Activated B cell treated with CpG ODN at 0.5 μM for 24 hours (primary cell): ENCODE results near the gene RABGEF1. TPM values are rescaled to one million over a fixed set of nuclear protein-coding genes. Genes with fewer than 3 reads are reported as not detected.
"Not testable (repeated sequence)": the region's sequence is repeated elsewhere in the genome, so short reads cannot be mapped to it uniquely, and the experiment has no call there.

Experiments
- ATAC-seq: fragments of 200-7000 bp; cut with Tn5 transposase; one replicate; pipeline ENCODE4 v1.10.0; 2021; ENCODE audit warnings: low read depth, mild to moderate bottlenecking, moderate library complexity
- CTCF ChIA-PET: fragments of 350-600 bp; sonication (Branson Sonifier 250); formaldehyde crosslinking; loops from one replicate; lab custom pipeline; 2021; ENCODE audit warnings: antibody characterized with exemption; lab: Charles Lee
- POLR2A ChIA-PET: fragments of 350-600 bp; sonication (Branson Sonifier 250); formaldehyde crosslinking; loops from one replicate; lab custom pipeline; 2021; ENCODE audit warnings: antibody characterized with exemption; lab: Charles Lee
- DNase-seq: peaks from one replicate; pipeline ENCODE4 v3.0.0; 2022
- H3K27ac Mint-ChIP-seq: one replicate; pipeline ENCODE4 v1.8.0; 2020; ENCODE audit warnings: mixed read lengths
- H3K27me3 Mint-ChIP-seq: one replicate; pipeline ENCODE4 v1.8.0; 2021; ENCODE audit warnings: mixed read lengths
- H3K36me3 Mint-ChIP-seq: one replicate; pipeline ENCODE4 v1.8.0; 2021; ENCODE audit warnings: low read depth, mixed read lengths
- H3K4me1 Mint-ChIP-seq: one replicate; pipeline ENCODE4 v1.8.0; 2021; ENCODE audit warnings: mixed read lengths
- H3K4me3 Mint-ChIP-seq: one replicate; pipeline ENCODE4 v1.8.0; 2020; ENCODE audit warnings: mild to moderate bottlenecking, mixed read lengths
- H3K9me3 Mint-ChIP-seq: one replicate; pipeline ENCODE4 v1.8.0; 2020; ENCODE audit warnings: mixed read lengths
- CTCF ChIP-seq: fragments of 200-600 bp; IDR thresholded peaks from one replicate; pipeline ENCODE4 v1.8.0; 2022; ENCODE audit warnings: antibody characterized with exemption, mild to moderate bottlenecking
- intact Hi-C: fragments of 100-400 bp; cut with micrococcal nuclease; formaldehyde crosslinking; loops from one replicate; pipeline ENCODE4 v1.15.1; 2024
- total RNA-seq: library from RNA; stranded (reverse); gene quantifications from 2 replicates; pipeline ENCODE4 v1.2.3, GENCODE V29; 2022

Gene RABGEF1
- total RNA-seq, 1 donor from 2014 or later: 19.7 TPM

DNA sequence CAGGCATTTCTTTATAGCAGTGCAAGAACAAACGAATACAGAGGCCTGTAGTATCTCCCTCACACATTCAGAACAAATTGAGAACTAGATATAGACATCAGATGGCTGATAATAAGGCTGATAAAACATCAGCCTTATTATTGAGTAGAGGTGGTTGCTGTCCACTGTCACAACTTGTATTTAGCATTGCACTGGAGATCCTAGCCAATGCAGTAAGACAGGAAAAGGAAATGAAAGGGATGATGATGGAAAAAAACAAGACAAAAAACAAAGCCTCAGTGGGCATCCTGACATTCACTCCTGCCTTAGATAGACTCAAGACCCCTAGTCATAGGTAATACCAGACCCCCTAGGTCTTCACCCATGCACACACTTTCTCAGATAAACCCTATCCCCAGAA, 4.7 kb upstream of the RABGEF1 start:
- DNase-seq (no peak), ATAC-seq (no peak)
- no peak for TF ChIP-seq CTCF
- no peaks in the 10 kb centered on the region for H3K27me3 Mint-ChIP-seq
- intact Hi-C loops: loop anchor here (1.0 to 5.0 kb wide), 2 partner anchors 36 to 54 kb away; no protein-coding TSS in a partner anchor
- H3K27ac Mint-ChIP-seq: peak overlapping the region; percentile 60
- peaks cover 24% of the 10 kb centered on the region for H3K36me3 Mint-ChIP-seq
- CTCF ChIA-PET: no interaction called here
- H3K4me3 Mint-ChIP-seq: no peak overlapping the region
- peaks cover 55% of the 10 kb centered on the region for H3K4me1 Mint-ChIP-seq
- POLR2A ChIA-PET: interaction anchor here (1.1 kb wide), 1 partner anchor 101 kb away, joined by 6 read pairs; no protein-coding TSS in a partner anchor
- peaks cover 7% of the 10 kb centered on the region for H3K9me3 Mint-ChIP-seq

GRCh38 chr7:66736892-66737291, 3.6 kb upstream of the RABGEF1 start:
- no peak for TF ChIP-seq CTCF
- intact Hi-C loops: loop anchor here (1.0 to 5.0 kb wide), 2 partner anchors 35 to 55 kb away; no protein-coding TSS in a partner anchor
- no peak overlapping the region for H3K4me3 Mint-ChIP-seq
- peak overlapping the region; percentile 76 for H3K27ac Mint-ChIP-seq
- H3K4me1 Mint-ChIP-seq: peaks cover 63% of the 10 kb centered on the region
- POLR2A ChIA-PET: interaction anchor here (0.5 to 1.6 kb wide), 5 partner anchors 33 to 110 kb away, joined by 3 to 6 read pairs (median 3); no protein-coding TSS in a partner anchor
- no peaks in the 10 kb centered on the region for H3K27me3 Mint-ChIP-seq
- DNase-seq (no peak), ATAC-seq (no peak)
- CTCF ChIA-PET: interaction anchor here (0.8 kb wide), 1 partner anchor 179 kb away, joined by 5 read pairs; no protein-coding TSS in a partner anchor
- H3K36me3 Mint-ChIP-seq: peaks cover 24% of the 10 kb centered on the region
- peaks cover 7% of the 10 kb centered on the region for H3K9me3 Mint-ChIP-seq

- no peak for ATAC-seq
- peaks cover 27% of the 10 kb centered on the region for H3K36me3 Mint-ChIP-seq
- H3K27me3 Mint-ChIP-seq: no peaks in the 10 kb centered on the region
- peaks cover 65% of the 10 kb centered on the region for H3K4me1 Mint-ChIP-seq
- TF ChIP-seq CTCF: no peak
- ChIA-PET POLR2A (interaction anchor here (1.0 to 1.6 kb wide), 3 partner anchors 32 to 107 kb away, joined by 3 to 6 read pairs (median 3); no protein-coding TSS in a partner anchor), CTCF (no interaction called here)
- H3K4me3 Mint-ChIP-seq: peak overlapping the region; percentile 28
- peaks cover 7% of the 10 kb centered on the region for H3K9me3 Mint-ChIP-seq
- no peak for DNase-seq
- peak overlapping the region; percentile 76 for H3K27ac Mint-ChIP-seq
- intact Hi-C loops: loop anchor here (5.0 kb wide), 1 partner anchor 35 kb away; no protein-coding TSS in a partner anchor
Observed at GRCh38 chr7:66737667-66738066, 2.9 kb upstream of the RABGEF1 start.

DNA sequence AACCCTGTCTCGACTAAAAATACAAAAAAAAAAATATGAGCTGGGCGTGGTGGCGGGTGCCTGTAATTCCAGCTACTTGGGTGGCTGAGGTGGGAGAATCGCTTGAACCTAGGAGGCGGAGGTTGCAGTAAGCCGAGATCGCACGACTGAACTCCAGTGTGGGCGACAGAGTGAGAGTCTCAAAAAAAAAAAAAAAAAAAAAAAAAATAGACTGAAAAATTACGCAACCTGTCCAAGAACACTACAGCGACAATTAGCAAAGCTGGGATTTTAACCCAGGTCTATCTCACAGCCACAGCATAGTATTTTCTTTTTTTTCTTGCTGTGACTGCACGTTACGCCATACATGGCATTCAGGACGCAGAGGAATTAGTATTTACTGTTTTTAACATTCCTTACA, 1.1 kb upstream of the RABGEF1 start:
- POLR2A ChIA-PET: interaction anchor here (0.7 to 2.9 kb wide), 10 partner anchors 8 to 676 kb away, joined by 3 to 16 read pairs (median 8); partner anchors contain the start of genes SBDS, TMEM248 and TYW1
- Mint-ChIP-seq H3K4me3 (peak overlapping the region; percentile 93), H3K4me1 (peaks cover 67% of the 10 kb centered on the region), H3K27ac (peak overlapping the region; percentile 94), H3K9me3 (peaks cover 7% of the 10 kb centered on the region), H3K36me3 (peaks cover 27% of the 10 kb centered on the region), H3K27me3 (no peaks in the 10 kb centered on the region)
- DNase-seq: no peak
- TF ChIP-seq CTCF: no peak
- ATAC-seq: no peak
- intact Hi-C loops: loop anchor here (5.0 kb wide), 1 partner anchor 33 kb away; no protein-coding TSS in a partner anchor
- CTCF ChIA-PET: interaction anchor here (1.3 kb wide), 1 partner anchor 9 kb away, joined by 3 read pairs; no protein-coding TSS in a partner anchor

GRCh38 chr7:66739953-66740301, 606 bp upstream of the RABGEF1 start:
- ATAC-seq (no peak), DNase-seq (no peak)
- H3K4me1 Mint-ChIP-seq: peaks cover 71% of the 10 kb centered on the region
- ChIA-PET CTCF (interaction anchor here (0.9 to 1.3 kb wide), 2 partner anchors 9 to 182 kb away, joined by 3 read pairs; no protein-coding TSS in a partner anchor), POLR2A (interaction anchor here (0.7 to 2.9 kb wide), 16 partner anchors 8 to 256 kb away, joined by 3 to 16 read pairs (median 7); partner anchors contain the start of genes KCTD7, SBDS, TMEM248 and TYW1)
- peak overlapping the region; percentile 94 for H3K27ac Mint-ChIP-seq
- H3K27me3 Mint-ChIP-seq: no peaks in the 10 kb centered on the region
- peak overlapping the region; percentile 93 for H3K4me3 Mint-ChIP-seq
- H3K36me3 Mint-ChIP-seq: peaks cover 26% of the 10 kb centered on the region
- no peak for TF ChIP-seq CTCF
- peaks cover 7% of the 10 kb centered on the region for H3K9me3 Mint-ChIP-seq
- intact Hi-C loops: loop anchor here (1.0 to 5.0 kb wide), 10 partner anchors 9 to 256 kb away; partner anchors contain the start of genes KCTD7, TMEM248 and TYW1

DNA sequence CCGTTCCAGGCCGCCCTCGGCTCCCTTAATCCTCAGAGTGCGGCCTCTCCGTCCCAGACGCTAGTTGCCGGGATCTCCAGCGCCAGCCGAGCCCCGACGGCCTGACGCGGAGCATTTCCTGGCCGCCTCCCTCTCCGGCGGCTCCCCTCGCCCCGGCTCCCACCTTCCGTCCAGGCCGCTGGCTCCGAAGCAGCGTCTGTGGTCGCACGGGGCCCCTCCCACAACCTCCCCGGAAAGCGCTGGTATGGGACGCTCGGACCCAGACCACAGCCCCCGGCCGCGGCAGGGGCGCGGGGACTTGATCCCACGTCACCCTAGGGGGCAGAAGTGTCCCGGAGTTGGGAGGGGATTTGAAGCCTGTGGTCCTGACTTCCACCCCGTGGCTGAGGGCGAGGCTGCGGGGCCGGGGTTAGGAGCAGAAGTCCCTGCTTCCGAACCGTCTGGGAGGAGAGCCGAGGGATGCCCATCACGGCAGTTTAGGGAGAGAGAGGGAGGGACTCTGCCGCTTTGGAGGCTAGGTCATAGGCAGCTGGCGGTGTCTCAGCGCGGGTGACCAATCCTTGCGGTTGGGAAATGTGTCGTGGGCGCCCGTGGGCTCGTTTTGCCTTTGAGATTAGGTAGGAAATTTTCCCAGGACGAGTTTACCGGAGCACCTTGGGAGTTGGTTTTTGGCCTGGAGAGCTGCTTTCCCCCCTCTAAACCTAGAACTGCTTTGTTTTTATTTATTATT, 612 bp downstream of the RABGEF1 start:
- POLR2A ChIA-PET: interaction anchor here (0.5 to 2.9 kb wide), 20 partner anchors 9 to 255 kb away, joined by 3 to 16 read pairs (median 4); partner anchors contain the start of genes KCTD7, SBDS, TMEM248 and TYW1
- Mint-ChIP-seq H3K4me3 (peak overlapping the region; percentile 93), H3K4me1 (peaks cover 74% of the 10 kb centered on the region), H3K36me3 (peaks cover 15% of the 10 kb centered on the region), H3K27ac (peak overlapping the region; percentile 85)
- CTCF ChIA-PET, H3K9me3 Mint-ChIP-seq, H3K27me3 Mint-ChIP-seq: not testable (repeated sequence)
- intact Hi-C loops: loop anchor here (1.0 kb wide), 10 partner anchors 8 to 255 kb away; partner anchors contain the start of genes KCTD7, TMEM248 and TYW1
- ATAC-seq (peak; percentile 12), DNase-seq (peak; percentile 50)
